HG03064 (cell line): ENCODE results near the gene CUL2.
"Not testable (repeated sequence)": the region's sequence is repeated elsewhere in the genome, so short reads cannot be mapped to it uniquely, and the experiment has no call there.

ENCODE experiments used
- ATAC-seq: cut with Tn5 transposase; IDR thresholded peaks from one replicate; pipeline ENCODE4 v1.9.1; 2021; ENCODE audit warnings: low read depth; ENCODE audit not compliant: unreplicated experiment

CUL2 gene

GRCh38 chr10:35080261-35080660 lies 9.9 kb downstream of the CUL2 start:
- ATAC-seq: not testable (repeated sequence)

GRCh38 chr10:35079763-35080162 lies 10.4 kb downstream of the CUL2 start:
- ATAC-seq: no peak

GRCh38 chr10:35079265-35079664 lies 10.9 kb downstream of the CUL2 start:
- no peak for ATAC-seq

DNA sequence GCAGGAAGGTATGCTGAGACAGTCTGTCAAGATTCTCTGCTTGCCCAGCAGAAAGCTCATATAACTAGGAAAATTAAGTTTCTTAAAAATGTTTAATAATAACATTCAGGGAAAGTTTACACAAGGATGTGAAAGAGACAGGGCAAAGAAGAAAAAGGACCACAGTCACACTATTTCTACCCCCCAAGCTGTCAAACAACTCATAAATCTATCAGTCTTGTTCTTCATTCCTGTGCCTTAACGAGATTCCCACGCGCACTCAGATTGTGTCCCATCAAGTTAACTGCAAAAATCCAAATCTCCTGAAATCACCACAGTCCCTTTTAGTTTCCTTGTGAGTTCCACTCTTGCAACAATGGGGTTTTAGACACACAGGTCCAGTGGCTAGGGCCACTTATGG lies 14.9 kb downstream of the CUL2 start:
- ATAC-seq: no peak

DNA sequence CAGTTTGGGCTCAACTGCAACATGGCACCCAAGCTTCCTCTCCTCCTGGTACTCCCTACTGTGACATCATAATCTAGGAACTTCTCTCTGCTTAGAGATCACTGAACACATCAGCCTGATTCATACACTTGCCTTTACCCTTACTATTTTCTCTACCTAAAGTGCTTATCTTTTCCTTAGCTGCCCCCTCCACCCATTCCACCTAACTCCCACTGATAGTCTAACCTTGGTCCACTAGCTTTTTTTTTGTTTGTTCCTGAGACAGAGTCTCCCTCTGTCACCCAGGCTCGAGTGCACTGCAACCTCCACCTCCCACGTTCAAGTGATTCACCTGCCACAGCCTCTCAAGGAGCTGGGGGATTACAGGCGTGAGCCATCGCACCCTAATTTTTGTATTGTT lies 15.9 kb downstream of the CUL2 start:
- ATAC-seq: no peak

- ATAC-seq: no peak
Measured at GRCh38 chr10:35070521-35070920, 19.6 kb downstream of the CUL2 start.

DNA sequence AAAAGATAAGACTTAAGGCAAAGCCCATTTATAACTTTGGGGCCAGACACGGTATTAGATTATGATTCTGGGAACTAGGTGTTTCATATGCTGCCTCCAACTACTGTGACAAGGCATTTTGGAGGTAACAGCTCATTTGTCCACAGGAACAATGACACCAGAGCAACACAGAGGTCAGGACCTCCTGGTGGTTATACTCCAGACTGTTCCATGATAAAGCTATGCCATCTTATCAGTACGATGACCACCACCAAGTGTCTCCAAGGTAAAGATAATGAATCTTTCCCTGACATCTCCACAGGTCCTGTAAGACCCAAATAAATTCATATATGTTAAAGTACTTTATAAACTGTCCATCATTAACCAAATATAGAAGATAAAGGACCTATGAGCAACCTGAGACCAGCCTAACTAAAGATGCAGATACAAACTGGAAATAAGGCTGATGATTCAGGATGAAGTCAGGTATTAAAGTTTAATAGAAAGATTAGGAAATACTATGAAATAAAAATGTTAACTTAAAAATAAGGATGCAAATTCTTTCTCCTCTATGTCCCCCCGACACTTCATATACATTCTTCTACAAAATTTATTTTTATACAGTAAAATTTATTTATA lies 26.2 kb downstream of the CUL2 start:
- no peak for ATAC-seq

GRCh38 chr10:35059481-35059880 lies 30.7 kb downstream of the CUL2 start:
- no peak for ATAC-seq

- ATAC-seq: no peak
Measured at GRCh38 chr10:35058686-35059085, 31.5 kb downstream of the CUL2 start.

DNA sequence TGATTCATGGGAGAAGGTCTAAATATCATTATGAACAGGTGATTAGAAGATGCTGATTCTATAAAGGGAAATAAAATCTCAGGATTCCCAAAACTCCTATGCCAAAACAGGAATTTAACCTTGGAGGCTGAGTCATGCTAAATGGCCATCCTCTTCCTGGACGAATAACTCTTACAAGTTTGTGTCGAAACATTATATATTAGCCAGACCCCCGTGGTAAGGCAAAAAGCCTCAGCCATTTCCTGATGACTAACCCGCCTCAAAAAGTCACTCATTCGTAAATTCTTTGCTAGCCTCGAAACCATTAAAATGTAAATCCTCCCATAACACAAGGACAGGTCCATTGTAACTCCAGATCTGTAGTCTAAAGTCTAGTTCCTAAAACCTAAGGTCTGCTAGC lies 32.0 kb downstream of the CUL2 start:
- peak; percentile 67 for ATAC-seq

- no peak for ATAC-seq
Measured at GRCh38 chr10:35056686-35057085, 33.5 kb downstream of the CUL2 start.

DNA sequence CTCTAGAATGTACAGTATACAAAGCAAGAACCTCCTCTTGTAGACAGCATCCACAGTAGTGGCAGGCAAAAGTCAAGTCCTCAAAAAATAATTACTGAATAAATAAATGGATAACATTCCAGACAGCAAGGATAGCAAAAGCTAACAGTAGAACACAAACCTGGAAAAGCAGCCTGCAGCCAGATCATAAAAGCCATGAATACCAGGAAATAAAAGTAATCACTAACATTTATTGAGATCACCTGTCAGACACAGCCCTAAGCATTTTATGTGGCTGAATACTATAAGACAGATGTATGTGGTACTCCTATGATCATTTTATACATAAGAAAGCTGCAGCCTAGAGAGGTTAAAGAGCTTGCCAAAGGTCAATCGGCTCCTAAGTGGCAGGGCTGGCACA lies 34.0 kb downstream of the CUL2 start:
- ATAC-seq: no peak

- ATAC-seq: no peak
Measured at GRCh38 chr10:35050568-35050967, 39.6 kb downstream of the CUL2 start.

DNA sequence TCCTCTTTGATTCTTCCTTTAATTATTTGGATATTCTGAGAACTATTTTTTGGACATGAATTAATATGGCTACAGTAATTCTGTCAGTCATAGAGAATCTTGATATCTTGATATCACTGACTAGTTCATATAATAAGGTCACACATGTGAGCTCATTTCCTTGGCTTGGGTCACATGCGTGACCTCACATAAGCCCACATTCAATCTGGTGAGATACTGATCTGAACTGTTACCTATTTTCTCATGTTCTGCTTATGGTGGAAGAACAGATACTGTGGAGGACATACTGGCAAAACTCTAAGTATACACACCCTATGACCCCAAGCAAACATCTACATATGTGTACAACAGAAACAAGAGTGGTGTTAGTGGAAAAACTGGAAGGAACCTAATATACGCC lies 44.1 kb downstream of the CUL2 start:
- ATAC-seq: no peak

DNA sequence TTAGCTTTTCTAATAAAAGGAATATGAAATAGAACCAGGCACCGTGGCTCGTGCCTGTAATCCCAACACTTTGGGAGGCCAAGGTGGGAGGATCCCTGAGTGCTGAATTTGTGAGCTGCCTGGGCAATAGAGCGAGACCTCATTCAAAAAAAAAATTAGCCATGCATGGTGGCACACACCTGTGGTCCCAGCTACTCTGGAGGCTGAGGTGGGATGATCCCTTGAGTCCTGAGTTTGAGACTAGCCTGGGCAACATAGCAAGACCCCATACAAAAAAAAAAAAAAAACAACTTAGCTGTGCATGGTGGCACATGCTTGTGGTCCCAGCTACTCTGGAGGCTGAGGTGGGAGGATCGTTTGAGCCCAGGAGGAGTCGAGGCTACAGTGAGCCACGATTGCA lies 44.9 kb downstream of the CUL2 start:
- ATAC-seq: not testable (repeated sequence)

DNA sequence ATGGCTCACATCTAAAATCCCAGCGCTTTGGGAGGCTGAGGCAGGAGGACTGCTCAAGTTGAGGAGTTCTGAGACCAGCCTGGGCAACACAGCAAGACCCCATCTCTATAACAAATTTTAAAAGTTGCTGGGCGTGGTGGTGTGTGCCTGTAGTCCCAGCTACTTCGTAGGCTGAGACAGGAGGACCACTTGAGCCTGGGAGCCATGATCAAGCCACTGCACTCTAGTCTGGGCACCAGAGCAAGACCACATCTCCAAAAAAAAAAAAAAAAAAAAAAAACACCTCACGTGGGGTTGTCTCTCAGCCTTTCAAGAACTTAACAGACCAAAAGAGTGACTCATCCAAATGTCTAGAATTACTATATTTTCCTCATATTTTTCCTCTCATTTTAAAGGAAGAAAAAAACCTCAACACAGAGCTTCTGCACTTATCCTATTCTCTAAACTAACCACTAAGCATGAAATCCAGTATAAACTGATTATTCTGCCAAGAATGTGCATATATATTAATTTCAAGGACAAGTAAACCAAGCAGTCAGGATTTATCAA lies 46.3 kb downstream of the CUL2 start:
- no peak for ATAC-seq

- no peak for ATAC-seq
Measured at GRCh38 chr10:35042783-35043182, 47.4 kb downstream of the CUL2 start.

GRCh38 chr10:35041502-35041879 lies 48.6 kb downstream of the CUL2 start:
- no peak for ATAC-seq

DNA sequence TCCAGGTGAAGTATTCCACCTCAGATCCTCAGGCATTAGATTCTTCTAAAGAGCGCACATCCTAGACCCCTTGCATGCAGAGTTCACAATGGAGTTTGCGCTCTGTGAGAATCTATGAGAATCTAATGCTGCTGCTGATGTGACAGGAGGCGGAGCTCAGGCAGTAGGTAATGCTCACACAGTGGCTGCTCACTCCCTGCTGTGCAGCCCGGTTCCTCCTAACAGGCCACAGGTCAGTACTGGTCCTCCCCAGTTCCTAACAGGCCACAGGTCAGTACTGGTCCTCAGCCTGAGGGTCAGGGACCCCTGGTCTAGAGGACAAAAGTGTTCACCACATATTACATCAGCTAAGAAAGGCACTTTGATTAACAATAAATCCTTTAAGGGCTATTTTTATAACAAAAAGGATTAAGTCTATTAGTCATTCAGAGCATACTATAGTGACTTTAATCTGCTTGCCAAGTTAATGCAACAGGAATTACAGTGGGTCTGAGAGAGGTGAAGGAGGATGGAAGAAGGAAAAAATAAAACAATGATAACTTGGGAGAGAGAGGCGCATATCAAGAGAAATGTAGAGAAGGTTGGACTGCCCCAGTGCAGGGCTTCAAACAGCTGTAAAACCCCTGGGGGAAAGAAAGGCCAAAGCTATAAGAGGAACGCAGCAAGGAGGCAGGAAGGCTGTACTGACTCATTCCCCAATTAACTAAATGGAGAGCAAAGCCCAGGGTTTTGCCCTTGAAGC lies 49.2 kb downstream of the CUL2 start:
- no peak for ATAC-seq

GRCh38 chr10:35037104-35037503 lies 53.0 kb downstream of the CUL2 start:
- ATAC-seq: no peak

GRCh38 chr10:35035606-35036005 lies 54.5 kb downstream of the CUL2 start:
- no peak for ATAC-seq

DNA sequence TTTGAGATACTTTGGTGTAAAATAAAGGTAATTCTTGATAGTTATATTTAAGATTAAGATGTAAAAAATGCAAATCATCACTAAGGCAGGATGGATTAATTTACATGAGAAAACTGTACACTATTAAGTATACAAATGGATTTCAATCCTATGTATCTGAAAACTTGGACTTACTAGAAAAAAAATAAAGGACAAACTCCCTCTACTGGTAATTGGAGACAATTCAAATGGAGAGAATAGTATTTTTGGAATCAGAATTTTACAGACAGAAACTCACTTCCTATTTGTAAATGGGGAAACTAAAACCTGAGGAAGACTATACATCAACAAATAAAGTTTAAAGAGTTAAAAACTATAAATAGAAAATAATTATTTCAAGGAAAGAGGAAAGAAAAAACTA lies 62.6 kb downstream of the CUL2 start:
- ATAC-seq: no peak
